GM12874 (cell line): ENCODE data around the gene ADAT1.

Experiments used
- TF ChIP-seq, protein P1 (sequence below): IDR thresholded peaks from 2 replicates; pipeline ENCODE4 v1.5.1; 2011; ENCODE audit warnings: low read depth, mild to moderate bottlenecking, control low read depth, low read length, moderate library complexity; ENCODE audit not compliant: insufficient read depth

The ADAT1 gene

DNA sequence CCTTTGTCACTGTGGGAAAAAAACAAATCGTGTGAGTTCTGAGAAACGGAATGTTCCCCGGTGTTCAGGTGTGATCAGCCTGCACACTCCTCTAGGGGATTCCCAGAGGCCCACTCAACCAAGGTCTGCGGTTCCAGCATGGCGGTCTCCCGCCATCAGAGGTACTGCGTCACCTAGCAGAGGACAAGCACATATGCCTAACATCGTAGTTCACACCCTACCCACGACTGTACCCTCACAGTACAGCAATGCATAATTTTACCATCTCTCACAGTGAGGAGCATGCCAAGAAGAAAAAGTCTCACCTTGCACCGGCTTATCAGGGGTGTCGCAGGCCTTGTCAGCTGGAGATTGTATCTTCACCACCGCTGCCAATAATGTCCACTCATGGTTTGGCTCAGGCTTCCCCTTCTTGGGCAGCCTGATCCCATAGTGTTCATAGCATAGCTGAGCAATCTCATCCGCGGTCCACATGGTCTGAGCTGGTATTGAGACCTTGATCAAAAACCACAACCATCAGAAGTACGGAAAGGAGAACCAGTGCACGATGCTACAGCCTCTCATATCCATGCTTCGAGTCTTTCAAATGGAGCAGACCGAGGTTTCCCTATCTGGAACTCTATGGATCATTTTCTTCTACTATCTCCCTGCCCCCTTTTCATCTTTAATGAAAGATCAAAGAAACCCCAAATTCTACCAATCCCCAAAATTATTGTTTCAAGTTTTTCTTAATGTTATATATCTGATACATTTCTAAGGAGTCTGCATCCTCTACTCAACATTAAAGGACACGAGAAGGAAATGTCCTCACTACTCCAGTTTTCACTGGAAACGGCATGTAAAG, 2.5 kb downstream of the ADAT1 start:
- TF ChIP-seq, protein P1, sequence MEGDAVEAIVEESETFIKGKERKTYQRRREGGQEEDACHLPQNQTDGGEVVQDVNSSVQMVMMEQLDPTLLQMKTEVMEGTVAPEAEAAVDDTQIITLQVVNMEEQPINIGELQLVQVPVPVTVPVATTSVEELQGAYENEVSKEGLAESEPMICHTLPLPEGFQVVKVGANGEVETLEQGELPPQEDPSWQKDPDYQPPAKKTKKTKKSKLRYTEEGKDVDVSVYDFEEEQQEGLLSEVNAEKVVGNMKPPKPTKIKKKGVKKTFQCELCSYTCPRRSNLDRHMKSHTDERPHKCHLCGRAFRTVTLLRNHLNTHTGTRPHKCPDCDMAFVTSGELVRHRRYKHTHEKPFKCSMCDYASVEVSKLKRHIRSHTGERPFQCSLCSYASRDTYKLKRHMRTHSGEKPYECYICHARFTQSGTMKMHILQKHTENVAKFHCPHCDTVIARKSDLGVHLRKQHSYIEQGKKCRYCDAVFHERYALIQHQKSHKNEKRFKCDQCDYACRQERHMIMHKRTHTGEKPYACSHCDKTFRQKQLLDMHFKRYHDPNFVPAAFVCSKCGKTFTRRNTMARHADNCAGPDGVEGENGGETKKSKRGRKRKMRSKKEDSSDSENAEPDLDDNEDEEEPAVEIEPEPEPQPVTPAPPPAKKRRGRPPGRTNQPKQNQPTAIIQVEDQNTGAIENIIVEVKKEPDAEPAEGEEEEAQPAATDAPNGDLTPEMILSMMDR: no peak

DNA sequence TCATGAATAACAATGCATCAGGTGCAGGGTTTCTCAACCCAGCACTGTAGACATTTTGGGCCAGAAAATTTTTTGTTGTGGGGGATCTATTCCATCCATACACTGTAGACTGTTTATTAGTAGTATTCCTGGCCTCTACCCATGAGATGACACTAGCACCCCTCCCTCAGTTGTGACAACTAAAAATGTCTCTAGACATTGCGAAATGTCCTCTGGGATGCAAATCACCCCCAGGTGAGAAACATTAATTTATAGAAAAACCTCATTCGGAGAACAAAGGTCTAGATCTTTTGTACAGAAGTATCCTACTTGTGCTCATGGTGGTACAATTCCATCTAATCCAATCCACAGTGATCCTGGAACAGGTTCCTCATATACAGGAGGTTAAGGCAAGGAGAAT, 4.3 kb downstream of the ADAT1 start:
- TF ChIP-seq, protein P1: no peak

DNA sequence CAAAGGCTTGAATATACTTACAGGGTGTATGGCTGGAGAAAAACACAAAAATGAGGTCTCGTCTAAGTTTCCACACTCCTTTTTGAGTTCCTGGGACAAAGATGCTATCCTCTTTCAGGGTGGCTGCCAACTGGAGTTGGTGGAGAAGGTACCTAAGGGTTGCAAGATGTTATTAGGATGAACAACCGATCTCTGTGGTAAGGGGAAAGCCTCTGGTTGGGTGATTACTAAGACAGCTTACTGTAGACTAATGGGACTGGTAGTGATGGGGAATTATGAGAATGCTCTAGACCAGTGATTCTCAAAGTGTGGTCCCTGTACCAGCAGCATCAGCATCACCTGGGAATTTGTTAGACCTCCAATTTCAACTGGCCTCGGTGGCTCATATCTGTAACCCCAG, 6.0 kb downstream of the ADAT1 start:
- TF ChIP-seq, protein P1: no peak

DNA sequence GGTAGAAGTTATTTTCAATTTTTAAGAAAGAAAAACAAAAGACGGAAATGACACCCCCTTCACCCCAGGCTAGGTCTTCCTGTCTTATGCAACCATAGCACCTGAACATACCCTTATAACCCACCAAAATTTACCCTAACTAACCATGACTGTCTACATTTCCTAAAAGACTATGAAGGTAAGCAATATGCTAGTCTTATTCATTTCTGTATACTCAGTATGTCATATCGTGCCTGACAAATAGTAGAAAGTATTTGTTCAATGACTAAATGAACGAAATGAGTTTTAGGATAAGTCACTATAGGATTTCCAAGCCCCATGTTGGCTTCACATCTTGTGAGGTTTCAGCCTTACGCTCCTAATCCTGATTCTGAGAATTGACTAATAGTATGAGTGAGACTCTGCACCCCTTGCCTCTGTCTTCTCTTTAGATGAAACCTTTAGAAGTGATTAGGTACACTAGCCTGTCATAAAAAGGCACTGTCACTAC, 6.5 kb downstream of the ADAT1 start:
- TF ChIP-seq, protein P1: no peak

DNA sequence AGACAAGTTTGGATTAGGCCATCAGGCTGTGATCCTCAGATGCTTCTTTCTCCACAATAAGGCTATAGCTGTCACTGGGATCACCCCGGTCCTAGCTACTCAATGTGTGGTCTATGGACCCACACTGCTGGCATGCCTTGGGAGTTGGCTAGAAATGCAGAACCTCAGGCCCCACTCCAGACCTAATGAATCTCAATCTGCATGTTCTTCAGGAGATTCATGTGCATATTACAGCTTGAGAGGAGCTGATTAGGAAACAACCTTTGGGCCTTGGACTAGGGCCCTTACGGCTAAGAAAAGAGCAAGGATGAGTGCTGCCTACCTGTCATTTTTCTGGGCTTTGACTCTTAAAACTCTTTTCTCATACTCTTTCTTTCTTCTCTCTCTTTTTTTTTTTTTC, 7.5 kb downstream of the ADAT1 start:
- TF ChIP-seq, protein P1: no peak

DNA sequence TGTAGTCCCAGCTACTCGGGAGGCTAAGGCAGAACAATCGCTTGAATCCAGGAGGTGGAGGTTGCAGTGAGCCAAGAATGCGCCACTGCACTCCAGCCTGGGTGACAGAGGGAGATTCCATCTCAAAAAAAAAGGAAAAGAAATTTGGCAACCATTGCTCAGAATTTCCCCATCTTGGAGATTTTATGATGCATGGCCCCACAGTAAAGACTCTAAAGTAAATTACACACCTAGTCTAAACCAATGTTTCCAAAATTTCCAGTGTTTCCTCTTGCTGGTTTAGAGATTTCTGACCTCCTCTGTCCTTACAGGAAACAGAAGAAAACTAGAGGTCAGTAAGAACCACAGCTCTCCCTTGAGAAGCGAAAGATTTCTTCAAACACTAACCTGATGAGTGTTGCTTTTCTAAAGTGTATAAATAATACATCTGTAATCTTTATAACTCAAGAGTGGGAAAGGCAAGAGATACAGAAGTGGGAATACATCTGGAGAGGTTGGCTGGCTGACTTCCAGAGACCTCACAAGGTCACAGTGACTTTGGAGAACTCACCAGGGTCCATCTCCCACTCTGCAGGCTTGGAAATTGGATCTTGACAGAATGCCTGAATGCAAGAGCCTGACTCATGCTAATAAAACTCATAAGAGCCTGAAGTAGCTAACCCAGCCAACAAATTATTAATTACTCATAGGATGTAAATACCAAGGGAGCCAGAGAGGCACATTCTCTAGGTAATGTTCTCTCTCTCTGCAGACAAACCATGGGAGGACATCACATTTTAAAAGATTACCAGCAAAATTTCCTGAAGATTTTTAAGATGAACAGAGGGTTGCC, 8.8 kb downstream of the ADAT1 start:
- TF ChIP-seq, protein P1: no peak

DNA sequence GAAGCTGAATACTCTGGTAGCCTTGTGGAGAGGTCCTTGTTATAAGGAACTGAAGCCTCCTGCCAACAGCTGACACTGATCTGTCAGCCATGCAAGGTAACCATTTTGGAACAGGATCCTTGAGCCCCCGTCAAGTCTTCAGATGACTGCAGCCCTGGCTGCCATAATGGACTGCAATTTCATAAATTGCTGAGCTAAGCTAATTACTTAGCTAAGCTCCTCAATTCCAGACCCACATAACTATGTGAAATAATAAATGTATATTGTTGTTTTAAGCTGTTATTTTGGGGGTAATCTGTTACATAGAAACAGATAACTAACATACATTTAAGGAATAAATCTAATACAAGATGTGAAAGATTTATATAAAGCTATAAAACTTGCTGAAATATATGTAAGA, 16.6 kb downstream of the ADAT1 start:
- TF ChIP-seq, protein P1: no peak
